HepG2 (cell line): ENCODE data around the gene LZTS2. TPM values are rescaled to one million over a fixed set of nuclear protein-coding genes. Genes with fewer than 3 reads are reported as not detected.

Source experiments
- CEBPG ChIP-seq: IDR thresholded peaks from 2 replicates; pipeline ENCODE4 v1.6.1; 2016
- JARID2 ChIP-seq: sonication (generic); formaldehyde crosslinking; IDR thresholded peaks from 2 replicates; pipeline ENCODE4 v1.8.1; 2023; ENCODE audit warnings: missing genetic modification reagents, inconsistent platforms; ENCODE audit not compliant: insufficient replicate concordance
- MBNL3 ChIP-seq: fragments of 250-450 bp; sonication (Bioruptor Pico); conservative IDR thresholded peaks from 2 replicates; pipeline ENCODE4 v1.8.0; 2022; ENCODE audit warnings: mild to moderate bottlenecking, inconsistent platforms
- MZF1 ChIP-seq: sonication (generic); formaldehyde crosslinking; IDR thresholded peaks from 2 replicates; pipeline ENCODE4 v1.8.1; 2023; ENCODE audit warnings: mild to moderate bottlenecking, missing genetic modification reagents, borderline replicate concordance
- POGZ ChIP-seq: sonication (generic); formaldehyde crosslinking; IDR thresholded peaks from 2 replicates; pipeline ENCODE4 v1.4.0; 2020; ENCODE audit warnings: mild to moderate bottlenecking, missing genetic modification reagents
- SCMH1 ChIP-seq: sonication (generic); formaldehyde crosslinking; IDR thresholded peaks from 2 replicates; pipeline ENCODE4 v1.9.0; 2021; ENCODE audit warnings: missing genetic modification reagents, mild to moderate bottlenecking, borderline replicate concordance
- U2AF1 ChIP-seq: fragments of 200-400 bp; formaldehyde crosslinking; optimal IDR thresholded peaks from 2 replicates; pipeline ENCODE3; 2017; ENCODE audit warnings: mild to moderate bottlenecking, low read depth, low read length
- YEATS4 ChIP-seq: sonication (generic); formaldehyde crosslinking; IDR thresholded peaks from 2 replicates; pipeline ENCODE4 v1.4.0; 2020; ENCODE audit warnings: missing genetic modification reagents, borderline replicate concordance
- ZBTB26 ChIP-seq: IDR thresholded peaks from 2 replicates; pipeline ENCODE4 v1.6.1; 2016; ENCODE audit warnings: missing compliant biosample characterization, missing genetic modification reagents, borderline replicate concordance
- ZNF10 ChIP-seq: sonication (generic); formaldehyde crosslinking; IDR thresholded peaks from 2 replicates; pipeline ENCODE4 v1.4.0; 2020; ENCODE audit warnings: mild to moderate bottlenecking, low read depth, missing genetic modification reagents, borderline replicate concordance
- ZNF160 ChIP-seq: sonication (generic); formaldehyde crosslinking; IDR thresholded peaks from 2 replicates; pipeline ENCODE4 v1.8.0; 2022; ENCODE audit warnings: mild to moderate bottlenecking, inconsistent platforms, missing genetic modification reagents
- ZNF792 ChIP-seq: IDR thresholded peaks from 2 replicates; pipeline ENCODE4 v1.6.1; 2016
- ZNF879 ChIP-seq: sonication (generic); formaldehyde crosslinking; IDR thresholded peaks from 2 replicates; pipeline ENCODE4 v1.8.1; 2023; ENCODE audit warnings: missing genetic modification reagents
- polyA plus RNA-seq, 8 experiments: library from polyadenylated mRNA; depleted of rRNA in 3 of 8; stranded (reverse) in 7 of 8; unstranded in 1 of 8; fragments of >200 nt; fragmentation: Illumina TruSeq in 4 of 8; extraction: Trizol in 4 of 8; gene quantifications; 2 replicates each; pipeline versions ENCODE4 v1.2.1 to v1.2.3, GENCODE V29; 2011 to 2016; ENCODE audit warnings: low read depth in 4 of 8, missing spikeins in 1 of 8, mixed read lengths in 1 of 8; ENCODE audit not compliant: insufficient read depth in 1 of 8
- total RNA-seq, 5 experiments: library from RNA; depleted of rRNA; stranded (reverse); fragments of >200 nt; fragmentation: Illumina TruSeq; extraction: Trizol; gene quantifications; 2 replicates each; pipeline ENCODE4 v1.2.3, GENCODE V29; 2016; ENCODE audit warnings: low read depth in 1 of 5
- TF ChIP-seq, protein P1 (sequence below): sonication (generic); formaldehyde crosslinking; IDR thresholded peaks from 2 replicates; pipeline ENCODE4 v1.4.0; 2020; ENCODE audit warnings: missing genetic modification reagents
- TF ChIP-seq, protein P2 (sequence below): sonication (generic); formaldehyde crosslinking; IDR thresholded peaks from 2 replicates; pipeline ENCODE4 v1.5.1; 2020; ENCODE audit warnings: missing genetic modification reagents, mild to moderate bottlenecking, borderline replicate concordance
- TF ChIP-seq, protein P3 (sequence below), 2 experiments: IDR thresholded peaks; 2 replicates each; pipeline ENCODE4 v1.6.1; 2011 to 2012; ENCODE audit warnings: low read length in 2 of 2, borderline replicate concordance in 1 of 2, low read depth in 1 of 2, mild to moderate bottlenecking in 1 of 2, moderate library complexity in 1 of 2

Gene LZTS2
- total and polyA plus RNA-seq, 2 of the 13 experiments (the other 11 are each of a cell fraction or from before 2014, with no cell fraction given) = 43.6 to 65.6 TPM

GRCh38 chr10:101042667-101043362 lies 43.2 kb downstream of the LZTS2 start (continued):
- TF ChIP-seq, protein P1, sequence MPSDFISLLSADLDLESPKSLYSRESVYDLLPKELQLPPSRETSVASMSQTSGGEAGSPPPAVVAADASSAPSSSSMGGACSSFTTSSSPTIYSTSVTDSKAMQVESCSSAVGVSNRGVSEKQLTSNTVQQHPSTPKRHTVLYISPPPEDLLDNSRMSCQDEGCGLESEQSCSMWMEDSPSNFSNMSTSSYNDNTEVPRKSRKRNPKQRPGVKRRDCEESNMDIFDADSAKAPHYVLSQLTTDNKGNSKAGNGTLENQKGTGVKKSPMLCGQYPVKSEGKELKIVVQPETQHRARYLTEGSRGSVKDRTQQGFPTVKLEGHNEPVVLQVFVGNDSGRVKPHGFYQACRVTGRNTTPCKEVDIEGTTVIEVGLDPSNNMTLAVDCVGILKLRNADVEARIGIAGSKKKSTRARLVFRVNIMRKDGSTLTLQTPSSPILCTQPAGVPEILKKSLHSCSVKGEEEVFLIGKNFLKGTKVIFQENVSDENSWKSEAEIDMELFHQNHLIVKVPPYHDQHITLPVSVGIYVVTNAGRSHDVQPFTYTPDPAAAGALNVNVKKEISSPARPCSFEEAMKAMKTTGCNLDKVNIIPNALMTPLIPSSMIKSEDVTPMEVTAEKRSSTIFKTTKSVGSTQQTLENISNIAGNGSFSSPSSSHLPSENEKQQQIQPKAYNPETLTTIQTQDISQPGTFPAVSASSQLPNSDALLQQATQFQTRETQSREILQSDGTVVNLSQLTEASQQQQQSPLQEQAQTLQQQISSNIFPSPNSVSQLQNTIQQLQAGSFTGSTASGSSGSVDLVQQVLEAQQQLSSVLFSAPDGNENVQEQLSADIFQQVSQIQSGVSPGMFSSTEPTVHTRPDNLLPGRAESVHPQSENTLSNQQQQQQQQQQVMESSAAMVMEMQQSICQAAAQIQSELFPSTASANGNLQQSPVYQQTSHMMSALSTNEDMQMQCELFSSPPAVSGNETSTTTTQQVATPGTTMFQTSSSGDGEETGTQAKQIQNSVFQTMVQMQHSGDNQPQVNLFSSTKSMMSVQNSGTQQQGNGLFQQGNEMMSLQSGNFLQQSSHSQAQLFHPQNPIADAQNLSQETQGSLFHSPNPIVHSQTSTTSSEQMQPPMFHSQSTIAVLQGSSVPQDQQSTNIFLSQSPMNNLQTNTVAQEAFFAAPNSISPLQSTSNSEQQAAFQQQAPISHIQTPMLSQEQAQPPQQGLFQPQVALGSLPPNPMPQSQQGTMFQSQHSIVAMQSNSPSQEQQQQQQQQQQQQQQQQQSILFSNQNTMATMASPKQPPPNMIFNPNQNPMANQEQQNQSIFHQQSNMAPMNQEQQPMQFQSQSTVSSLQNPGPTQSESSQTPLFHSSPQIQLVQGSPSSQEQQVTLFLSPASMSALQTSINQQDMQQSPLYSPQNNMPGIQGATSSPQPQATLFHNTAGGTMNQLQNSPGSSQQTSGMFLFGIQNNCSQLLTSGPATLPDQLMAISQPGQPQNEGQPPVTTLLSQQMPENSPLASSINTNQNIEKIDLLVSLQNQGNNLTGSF (CRISPR knock-in tag) = no peak
- TF ChIP-seq SCMH1 = no peak
- no peak for TF ChIP-seq MZF1 (CRISPR knock-in tag)
- peak; percentile 80 for TF ChIP-seq U2AF1
- TF ChIP-seq ZNF160 (CRISPR knock-in tag) = no peak
- no peak for TF ChIP-seq JARID2
- no peak for TF ChIP-seq CEBPG (CRISPR knock-in tag)
- no peak for TF ChIP-seq MBNL3 (CRISPR knock-in tag)
- no peak; the same call in 1 of the 2 replicates for TF ChIP-seq ZBTB26 (CRISPR knock-in tag)
- TF ChIP-seq YEATS4 = peak; percentile 71; the same call in 1 of the 2 replicates
- TF ChIP-seq, protein P2, sequence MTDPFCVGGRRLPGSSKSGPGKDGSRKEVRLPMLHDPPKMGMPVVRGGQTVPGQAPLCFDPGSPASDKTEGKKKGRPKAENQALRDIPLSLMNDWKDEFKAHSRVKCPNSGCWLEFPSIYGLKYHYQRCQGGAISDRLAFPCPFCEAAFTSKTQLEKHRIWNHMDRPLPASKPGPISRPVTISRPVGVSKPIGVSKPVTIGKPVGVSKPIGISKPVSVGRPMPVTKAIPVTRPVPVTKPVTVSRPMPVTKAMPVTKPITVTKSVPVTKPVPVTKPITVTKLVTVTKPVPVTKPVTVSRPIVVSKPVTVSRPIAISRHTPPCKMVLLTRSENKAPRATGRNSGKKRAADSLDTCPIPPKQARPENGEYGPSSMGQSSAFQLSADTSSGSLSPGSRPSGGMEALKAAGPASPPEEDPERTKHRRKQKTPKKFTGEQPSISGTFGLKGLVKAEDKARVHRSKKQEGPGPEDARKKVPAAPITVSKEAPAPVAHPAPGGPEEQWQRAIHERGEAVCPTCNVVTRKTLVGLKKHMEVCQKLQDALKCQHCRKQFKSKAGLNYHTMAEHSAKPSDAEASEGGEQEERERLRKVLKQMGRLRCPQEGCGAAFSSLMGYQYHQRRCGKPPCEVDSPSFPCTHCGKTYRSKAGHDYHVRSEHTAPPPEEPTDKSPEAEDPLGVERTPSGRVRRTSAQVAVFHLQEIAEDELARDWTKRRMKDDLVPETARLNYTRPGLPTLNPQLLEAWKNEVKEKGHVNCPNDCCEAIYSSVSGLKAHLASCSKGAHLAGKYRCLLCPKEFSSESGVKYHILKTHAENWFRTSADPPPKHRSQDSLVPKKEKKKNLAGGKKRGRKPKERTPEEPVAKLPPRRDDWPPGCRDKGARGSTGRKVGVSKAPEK (CRISPR knock-in tag) = no peak
- no peak; the same call in 1 of the 2 replicates for TF ChIP-seq ZNF792 (CRISPR knock-in tag)
- TF ChIP-seq POGZ = 0 out of 2 replicates have a peak, but pooled peaks have one; percentile 19
- TF ChIP-seq ZNF10 (CRISPR knock-in tag) = no peak
- no peak for TF ChIP-seq ZNF879
- TF ChIP-seq, protein P3, sequence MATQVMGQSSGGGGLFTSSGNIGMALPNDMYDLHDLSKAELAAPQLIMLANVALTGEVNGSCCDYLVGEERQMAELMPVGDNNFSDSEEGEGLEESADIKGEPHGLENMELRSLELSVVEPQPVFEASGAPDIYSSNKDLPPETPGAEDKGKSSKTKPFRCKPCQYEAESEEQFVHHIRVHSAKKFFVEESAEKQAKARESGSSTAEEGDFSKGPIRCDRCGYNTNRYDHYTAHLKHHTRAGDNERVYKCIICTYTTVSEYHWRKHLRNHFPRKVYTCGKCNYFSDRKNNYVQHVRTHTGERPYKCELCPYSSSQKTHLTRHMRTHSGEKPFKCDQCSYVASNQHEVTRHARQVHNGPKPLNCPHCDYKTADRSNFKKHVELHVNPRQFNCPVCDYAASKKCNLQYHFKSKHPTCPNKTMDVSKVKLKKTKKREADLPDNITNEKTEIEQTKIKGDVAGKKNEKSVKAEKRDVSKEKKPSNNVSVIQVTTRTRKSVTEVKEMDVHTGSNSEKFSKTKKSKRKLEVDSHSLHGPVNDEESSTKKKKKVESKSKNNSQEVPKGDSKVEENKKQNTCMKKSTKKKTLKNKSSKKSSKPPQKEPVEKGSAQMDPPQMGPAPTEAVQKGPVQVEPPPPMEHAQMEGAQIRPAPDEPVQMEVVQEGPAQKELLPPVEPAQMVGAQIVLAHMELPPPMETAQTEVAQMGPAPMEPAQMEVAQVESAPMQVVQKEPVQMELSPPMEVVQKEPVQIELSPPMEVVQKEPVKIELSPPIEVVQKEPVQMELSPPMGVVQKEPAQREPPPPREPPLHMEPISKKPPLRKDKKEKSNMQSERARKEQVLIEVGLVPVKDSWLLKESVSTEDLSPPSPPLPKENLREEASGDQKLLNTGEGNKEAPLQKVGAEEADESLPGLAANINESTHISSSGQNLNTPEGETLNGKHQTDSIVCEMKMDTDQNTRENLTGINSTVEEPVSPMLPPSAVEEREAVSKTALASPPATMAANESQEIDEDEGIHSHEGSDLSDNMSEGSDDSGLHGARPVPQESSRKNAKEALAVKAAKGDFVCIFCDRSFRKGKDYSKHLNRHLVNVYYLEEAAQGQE (IDR thresholded peaks at IDR 0.05; ENCODE audit: borderline replicate concordance in 1 of 2, low read depth in 1 of 2, low read length in 2 of 2) = no peak
